ENCODE data around the gene KLC4. TPM values are rescaled to one million over a fixed set of nuclear protein-coding genes. Genes with fewer than 3 reads are reported as not detected.
"Not testable (repeated sequence)": the region's sequence is repeated elsewhere in the genome, so short reads cannot be mapped to it uniquely, and the experiment has no call there.

KLC4 gene
- total RNA-seq, 1 donor from 2014 or later, result 32.0 TPM

DNA sequence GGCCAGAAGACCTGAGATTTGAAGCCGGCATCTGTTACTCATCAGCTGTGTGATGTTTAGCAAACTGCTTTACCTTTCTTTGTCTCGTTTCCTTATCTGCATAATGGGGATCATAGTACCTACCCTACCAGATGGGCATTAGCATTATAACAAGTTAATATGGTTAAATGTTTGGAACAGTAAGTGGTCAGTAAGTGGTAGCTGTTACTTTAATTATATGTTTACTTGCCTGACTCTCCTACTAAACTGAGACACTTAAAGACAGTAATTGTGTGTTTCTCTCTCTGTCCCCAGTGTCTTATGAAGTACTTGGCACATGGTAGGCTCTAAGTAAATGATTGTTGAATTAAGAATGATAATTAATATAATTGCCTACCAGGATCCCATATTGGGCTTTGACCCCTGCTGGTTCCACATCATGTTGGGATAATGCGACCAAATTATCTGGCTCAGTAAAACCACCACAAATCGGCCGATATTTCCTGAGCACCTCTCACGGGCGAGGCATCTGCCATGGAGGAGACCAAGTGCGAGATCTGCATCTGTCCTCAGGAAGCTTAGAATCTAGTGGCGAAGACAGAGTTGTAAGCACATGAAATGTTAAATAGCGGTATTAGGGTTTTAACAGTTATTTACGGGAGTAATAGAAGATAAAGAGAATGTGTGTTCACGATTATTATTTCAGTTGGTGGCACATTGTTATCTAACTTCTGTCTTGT is 48.1 kb downstream of the KLC4 start:
- TF ChIP-seq CTCF (IDR thresholded peaks at IDR 0.05), result no peak
- Histone ChIP-seq H3K9me3 (no peaks in the 10 kb centered on the region), H3K27ac (no peak overlapping the region), H3K4me3 (no peak overlapping the region), H3K36me3 (no peaks in the 10 kb centered on the region), H3K4me1 (peaks cover 4% of the 10 kb centered on the region), H3K27me3 (no peaks in the 10 kb centered on the region)
- DNase-seq (no peak), ATAC-seq (no peak)
- intact Hi-C loops (cut with DNase I), result no loop called here

DNA sequence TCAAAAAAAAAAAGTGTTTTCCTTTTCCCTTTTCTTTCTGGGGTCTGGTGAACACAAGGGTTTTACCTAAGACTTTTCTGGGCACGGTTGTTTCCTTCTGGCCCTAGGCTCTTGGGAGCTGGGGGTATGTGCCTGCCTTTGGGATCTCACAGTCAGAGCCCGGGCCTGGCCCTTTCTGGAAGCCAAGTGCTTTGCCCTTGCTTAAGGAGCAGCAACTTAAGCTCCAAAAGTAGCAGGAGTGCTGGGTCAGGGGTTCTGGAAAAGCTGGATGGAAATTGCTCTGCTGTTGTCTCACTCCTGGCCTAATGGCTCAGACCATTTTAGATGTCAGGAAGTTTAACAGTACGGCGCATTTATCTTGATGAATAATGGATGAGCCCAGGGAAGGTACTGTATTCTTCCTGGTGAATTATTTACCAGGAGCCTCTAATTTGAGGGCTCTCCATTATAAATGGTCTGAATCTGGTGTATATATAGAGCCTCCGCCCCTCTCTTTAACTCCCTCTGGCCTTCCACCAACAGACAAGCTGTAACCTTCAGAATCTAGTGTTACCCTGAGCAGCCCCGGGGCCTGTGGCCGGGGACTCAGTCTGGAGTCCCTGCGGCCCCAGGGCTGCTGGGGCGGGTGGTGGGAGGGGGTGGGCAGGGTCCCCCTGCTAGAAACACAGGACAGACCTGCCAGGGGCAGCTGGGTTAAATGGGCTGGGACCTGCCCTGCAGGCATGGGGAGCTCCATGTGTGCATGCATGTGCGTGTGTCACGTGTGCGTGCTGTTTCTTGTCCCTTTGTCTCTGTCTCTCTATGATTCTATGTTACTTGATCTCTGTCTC is 54.2 kb downstream of the KLC4 start:
- DNase-seq (no peak), ATAC-seq (peak; percentile 22)
- intact Hi-C loops (cut with DNase I), result no loop called here
- Histone ChIP-seq H3K4me3 (no peak overlapping the region), H3K27ac (peak overlapping the region; percentile 71), H3K36me3 (no peaks in the 10 kb centered on the region), H3K4me1 (peaks cover 39% of the 10 kb centered on the region), H3K9me3 (no peaks in the 10 kb centered on the region), H3K27me3 (no peaks in the 10 kb centered on the region)
- no peak for TF ChIP-seq CTCF (IDR thresholded peaks at IDR 0.05)

- Histone ChIP-seq H3K36me3 (no peaks in the 10 kb centered on the region), H3K9me3 (no peaks in the 10 kb centered on the region), H3K27me3 (no peaks in the 10 kb centered on the region), H3K4me1 (peaks cover 42% of the 10 kb centered on the region), H3K27ac (peak overlapping the region; percentile 71), H3K4me3 (no peak overlapping the region)
- intact Hi-C loops (cut with DNase I), result no loop called here
- DNase-seq (no peak), ATAC-seq (no peak)
- TF ChIP-seq CTCF (IDR thresholded peaks at IDR 0.05), result no peak
Observed at GRCh38 chr6:43115365-43115764, 55.9 kb downstream of the KLC4 start.

GRCh38 chr6:43117466-43117865 is 58.0 kb downstream of the KLC4 start:
- ATAC-seq, result not testable (repeated sequence)

GRCh38 chr6:43119482-43119881 is 60.1 kb downstream of the KLC4 start:
- Histone ChIP-seq H3K4me1 (peaks cover 51% of the 10 kb centered on the region), H3K27ac (peak overlapping the region; percentile 30), H3K36me3 (no peaks in the 10 kb centered on the region), H3K9me3 (no peaks in the 10 kb centered on the region), H3K4me3 (no peak overlapping the region), H3K27me3 (no peaks in the 10 kb centered on the region)
- intact Hi-C loops (cut with DNase I), result no loop called here
- no peak for TF ChIP-seq CTCF (IDR thresholded peaks at IDR 0.05)
- ATAC-seq (no peak), DNase-seq (no peak)

More at GRCh38 chr6:43117466-43117865, 58.0 kb downstream of the KLC4 start:
- H3K4me3 ChIP-seq; intact Hi-C loops (cut with DNase I); H3K9me3 ChIP-seq; H3K27me3 ChIP-seq; H3K36me3 ChIP-seq; DNase-seq: not testable (repeated sequence)
- Histone ChIP-seq H3K4me1 (peaks cover 49% of the 10 kb centered on the region), H3K27ac (peak overlapping the region; percentile 74)

DNA sequence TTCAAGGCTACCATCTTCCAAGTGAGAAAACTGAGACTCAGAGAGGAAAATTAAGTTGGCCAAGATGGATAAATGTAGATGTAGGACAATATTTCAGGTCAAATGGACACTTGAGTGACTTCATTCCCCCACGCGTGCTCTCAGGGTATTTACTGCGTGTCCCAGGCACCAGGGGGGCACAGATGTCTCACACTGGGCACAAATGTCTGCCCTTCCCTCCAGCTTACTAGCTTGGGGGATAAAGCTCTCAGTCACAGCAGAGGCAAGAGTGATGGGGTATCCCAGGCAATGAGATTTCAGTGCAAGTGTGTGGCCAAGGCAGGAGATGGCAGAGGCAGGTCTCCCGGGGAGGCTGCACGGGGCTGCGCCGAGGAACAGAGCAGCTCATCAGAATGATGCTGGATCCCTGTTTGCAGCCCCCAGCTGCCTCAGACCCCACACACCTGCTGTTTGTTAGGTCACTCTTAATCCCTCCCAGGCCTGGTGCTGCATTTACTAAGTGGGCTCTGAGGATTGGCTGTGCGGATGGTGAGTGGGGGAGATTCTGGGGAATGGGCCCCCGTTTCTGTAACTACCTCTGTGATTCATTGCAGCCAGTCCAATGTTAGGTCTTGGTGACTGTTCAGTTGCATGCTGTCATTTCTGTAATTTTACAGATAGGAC is 60.8 kb downstream of the KLC4 start:
- no peak overlapping the region for H3K4me3 ChIP-seq
- no peaks in the 10 kb centered on the region for H3K27me3 ChIP-seq
- TF ChIP-seq CTCF (IDR thresholded peaks at IDR 0.05), result no peak
- ATAC-seq (no peak), DNase-seq (no peak)
- intact Hi-C loops (cut with DNase I), result no loop called here
- peak overlapping the region; percentile 30 for H3K27ac ChIP-seq
- no peaks in the 10 kb centered on the region for H3K36me3 ChIP-seq
- peaks cover 48% of the 10 kb centered on the region for H3K4me1 ChIP-seq
- no peaks in the 10 kb centered on the region for H3K9me3 ChIP-seq
